Measurements from ENCODE around the gene RBM10. TPM values are rescaled to one million over a fixed set of nuclear protein-coding genes. Genes with fewer than 3 reads are reported as not detected.
"Not testable (repeated sequence)": the region's sequence is repeated elsewhere in the genome, so short reads cannot be mapped to it uniquely, and the experiment has no call there.

Gene RBM10
- polyA plus RNA-seq (ENCODE audit: insufficient read length in 3 of 3) = 10 to 100 TPM; 54.5 to 67.8 (median 65.8) TPM
- long read RNA-seq, donor 1, partial matches to known transcripts = 0 of 5 reads
- long read RNA-seq, donor 1, other reads (novel, unspliced or antisense) = 0 of 5 reads
- long read RNA-seq, donor 2, partial matches to known transcripts = 10 of 15 reads
- long read RNA-seq, donor 2, other reads (novel, unspliced or antisense) = 0 of 15 reads
- long read RNA-seq, donor 3, partial matches to known transcripts = 10 of 14 reads
- long read RNA-seq, donor 3, other reads (novel, unspliced or antisense) = 0 of 14 reads
- long read RNA-seq, donor 4, partial matches to known transcripts = 10 of 12 reads
- long read RNA-seq, donor 4, other reads (novel, unspliced or antisense) = 0 of 12 reads
- long read RNA-seq, donor 5, partial matches to known transcripts = 0 of 2 reads
- long read RNA-seq, donor 5, other reads (novel, unspliced or antisense) = 0 of 2 reads
- long read RNA-seq, donor 6, partial matches to known transcripts = 5 of 8 reads
- long read RNA-seq, donor 6, other reads (novel, unspliced or antisense) = 0 of 8 reads
- long read RNA-seq, donor 7, partial matches to known transcripts = 11 of 13 reads
- long read RNA-seq, donor 7, other reads (novel, unspliced or antisense) = 0 of 13 reads
- long read RNA-seq, donor 8, partial matches to known transcripts = 10 of 11 reads
- long read RNA-seq, donor 8, other reads (novel, unspliced or antisense) = 0 of 11 reads
- long read RNA-seq, donor 9, partial matches to known transcripts = 5 of 6 reads
- long read RNA-seq, donor 9, other reads (novel, unspliced or antisense) = 0 of 6 reads
- long read RNA-seq, donor 10, partial matches to known transcripts = 14 of 16 reads
- long read RNA-seq, donor 10, other reads (novel, unspliced or antisense) = 0 of 16 reads
- long read RNA-seq, donor 11, partial matches to known transcripts = 0 of 1 reads
- long read RNA-seq, donor 11, other reads (novel, unspliced or antisense) = 0 of 1 reads
- long read RNA-seq, donor 12, partial matches to known transcripts = 9 of 16 reads
- long read RNA-seq, donor 12, other reads (novel, unspliced or antisense) = 5 of 16 reads
- long read RNA-seq, donor 13, partial matches to known transcripts = 7 of 7 reads
- long read RNA-seq, donor 13, other reads (novel, unspliced or antisense) = 0 of 7 reads
- long read RNA-seq, donor 14, partial matches to known transcripts = 23 of 23 reads
- long read RNA-seq, donor 14, other reads (novel, unspliced or antisense) = 0 of 23 reads
- long read RNA-seq, donor 15, partial matches to known transcripts = 20 of 22 reads
- long read RNA-seq, donor 15, other reads (novel, unspliced or antisense) = 0 of 22 reads
- long read RNA-seq, donor 16 = 0 reads

- peak; percentile 91 for DNase-seq
Observed at GRCh38 chrX:47144626-47145394, at the start of gene RBM10, which contains the start of gene NDUFB11. Gene RBM10 (plus strand): TSS chrX:47145221. CDS start chrX:47147482, 2,261 bp downstream. Gene NDUFB11 (minus strand): TSS chrX:47144702. CDS start chrX:47144679, 23 bp downstream.

DNA sequence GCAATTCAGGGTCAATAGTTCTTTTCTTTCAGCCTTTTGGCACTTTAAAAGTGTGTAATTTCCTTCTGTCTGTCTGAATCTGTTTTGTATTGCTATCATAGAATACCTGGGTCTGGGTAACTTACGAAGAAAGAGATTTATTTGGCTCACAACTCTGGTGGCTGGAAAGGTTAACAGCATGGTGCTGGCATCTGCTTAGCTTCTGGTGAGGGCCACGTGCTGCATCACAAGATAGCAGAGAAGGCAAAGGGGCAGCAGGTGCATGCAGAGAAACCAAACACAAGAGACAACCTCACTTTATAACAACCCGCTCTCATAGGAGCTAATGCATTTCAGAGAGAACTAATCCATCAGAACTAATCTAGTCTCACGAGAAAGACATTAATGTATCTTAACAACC, 48.0 kb upstream of the RBM10 start:
- DNase-seq = no peak

- DNase-seq = no peak
Observed at GRCh38 chrX:47098338-47099094, 46.5 kb upstream of the RBM10 start.

DNA sequence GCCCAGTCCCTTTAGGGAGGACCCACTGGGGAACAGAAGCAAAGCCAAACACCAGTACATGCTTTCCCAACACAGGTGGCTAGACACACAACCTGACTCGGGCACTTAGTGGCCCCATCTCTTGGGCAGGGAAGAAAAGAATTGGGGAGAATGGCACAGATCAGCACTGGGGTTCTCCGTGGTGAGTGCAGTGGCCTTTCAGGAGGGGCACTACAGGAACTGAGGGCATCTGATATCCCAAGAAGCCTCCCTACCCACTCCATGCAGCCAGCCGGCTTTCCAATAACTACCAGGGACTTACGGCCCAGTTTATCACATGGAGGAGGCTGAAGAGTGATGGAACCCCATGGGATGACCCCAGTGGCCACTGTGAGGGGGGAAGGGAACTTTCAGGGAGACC, 43.8 kb upstream of the RBM10 start:
- no peak for DNase-seq

GRCh38 chrX:47110936-47111615, 33.9 kb upstream of the RBM10 start:
- not testable (repeated sequence) for DNase-seq

GRCh38 chrX:47112316-47112954, 32.6 kb upstream of the RBM10 start:
- no peak for DNase-seq

- not testable (repeated sequence) for DNase-seq
Observed at GRCh38 chrX:47116551-47117110, 28.4 kb upstream of the RBM10 start.

DNA sequence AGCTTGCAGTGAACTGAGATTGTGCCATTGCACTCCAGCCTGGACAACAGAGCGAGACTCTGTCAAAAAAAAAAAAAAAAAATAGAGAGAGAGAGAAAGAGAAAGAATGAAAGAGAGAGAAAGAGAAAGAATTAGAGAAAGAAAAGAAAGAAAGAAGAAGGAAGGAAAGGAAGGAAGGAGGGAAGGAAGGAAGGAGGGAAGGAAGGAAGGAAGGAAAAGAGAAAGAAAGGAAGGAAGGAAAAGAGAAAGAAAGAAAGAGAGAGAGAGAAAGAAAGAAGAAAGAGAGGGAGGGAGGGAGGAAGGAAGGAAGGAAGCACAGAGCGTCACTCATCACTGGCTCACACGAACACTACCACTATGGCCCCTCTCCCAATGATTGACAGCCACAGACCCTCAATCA, 20.6 kb upstream of the RBM10 start:
- DNase-seq = not testable (repeated sequence)

- peak; percentile 94 for DNase-seq
Observed at GRCh38 chrX:47129157-47129898, 15.7 kb upstream of the RBM10 start.

- peak; percentile 2 for DNase-seq
Observed at GRCh38 chrX:47129899-47130358, 15.1 kb upstream of the RBM10 start.

- DNase-seq = no peak
Observed at GRCh38 chrX:47133493-47133892, 11.5 kb upstream of the RBM10 start.

- not testable (repeated sequence) for DNase-seq
Observed at GRCh38 chrX:47135650-47136049, 9.4 kb upstream of the RBM10 start.

GRCh38 chrX:47138171-47138570, 6.8 kb upstream of the RBM10 start:
- DNase-seq = no peak

GRCh38 chrX:47143894-47144625, 961 bp upstream of the RBM10 start:
- DNase-seq = no peak

DNA sequence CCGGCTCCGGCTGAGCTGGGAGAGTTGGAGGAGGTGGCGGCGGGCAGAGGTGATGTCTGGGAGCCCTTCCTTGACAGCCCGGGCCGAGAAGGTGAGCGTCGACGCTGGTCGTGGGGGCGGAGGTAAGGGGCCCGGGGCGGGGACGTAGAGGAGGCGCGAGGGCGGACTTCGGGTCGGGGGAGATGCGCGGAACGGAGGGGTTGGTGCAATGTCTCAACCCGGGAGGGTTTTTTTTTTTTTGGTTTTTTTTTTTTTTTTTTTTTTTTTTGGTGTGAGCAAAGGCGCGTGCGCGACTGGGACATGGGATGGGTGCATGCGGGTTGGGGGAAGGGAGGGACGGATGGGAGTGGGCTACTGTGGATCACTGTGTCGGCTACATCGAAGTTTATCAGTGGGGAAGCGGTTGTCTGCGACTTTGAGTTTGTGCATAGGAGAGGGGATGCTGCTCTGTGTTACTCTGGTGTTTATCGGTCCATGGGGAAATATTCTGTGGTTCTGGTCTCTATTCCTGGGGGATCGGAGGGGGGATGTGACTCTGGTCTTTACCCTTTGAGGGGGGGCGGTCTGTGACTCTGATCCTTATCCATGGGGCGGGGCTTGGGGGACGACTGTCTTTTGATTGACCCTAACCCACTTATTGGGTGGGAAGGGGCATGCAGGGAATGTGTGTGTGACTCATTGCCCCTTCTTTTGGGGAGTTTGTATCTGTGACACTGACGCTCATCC, 537 bp downstream of the RBM10 start:
- peak; percentile 9 for DNase-seq
